ENCODE measurements around the gene KNSTRN.
A peak's percentile ranks its signal among the peaks of the same experiment; 100 is the strongest.

Gene KNSTRN

GRCh38 chr15:40345867-40346578 lies 36.5 kb upstream of the KNSTRN start:
- DNase-seq (ENCODE audit: low read depth in 2 of 2): no peak

GRCh38 chr15:40346579-40347558 lies 35.7 kb upstream of the KNSTRN start:
- no peak for DNase-seq (ENCODE audit: low read depth in 2 of 2)

- DNase-seq (ENCODE audit: low read depth in 2 of 2): no peak
Observed at GRCh38 chr15:40347559-40348473, 34.7 kb upstream of the KNSTRN start.

DNA sequence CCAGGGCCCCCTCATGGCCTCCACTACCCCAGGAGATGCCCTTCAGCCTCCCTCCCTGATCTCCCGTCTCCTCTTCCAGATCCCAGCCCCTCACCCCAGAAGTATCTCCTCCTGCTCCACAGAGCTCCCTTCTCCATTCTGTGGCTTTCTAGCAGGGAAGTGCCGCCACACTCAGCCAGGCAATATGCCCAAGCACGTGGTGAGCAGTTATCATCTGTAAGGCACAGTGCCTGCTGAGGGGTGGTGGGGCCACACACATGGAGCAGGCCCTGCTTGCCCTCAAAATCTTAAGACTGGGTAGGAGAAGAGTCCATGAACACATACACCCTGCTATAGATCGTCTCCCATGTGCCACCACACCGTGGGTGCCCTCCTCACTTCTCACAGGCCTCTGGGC lies 34.0 kb upstream of the KNSTRN start:
- DNase-seq (ENCODE audit: low read depth in 2 of 2): no peak

DNA sequence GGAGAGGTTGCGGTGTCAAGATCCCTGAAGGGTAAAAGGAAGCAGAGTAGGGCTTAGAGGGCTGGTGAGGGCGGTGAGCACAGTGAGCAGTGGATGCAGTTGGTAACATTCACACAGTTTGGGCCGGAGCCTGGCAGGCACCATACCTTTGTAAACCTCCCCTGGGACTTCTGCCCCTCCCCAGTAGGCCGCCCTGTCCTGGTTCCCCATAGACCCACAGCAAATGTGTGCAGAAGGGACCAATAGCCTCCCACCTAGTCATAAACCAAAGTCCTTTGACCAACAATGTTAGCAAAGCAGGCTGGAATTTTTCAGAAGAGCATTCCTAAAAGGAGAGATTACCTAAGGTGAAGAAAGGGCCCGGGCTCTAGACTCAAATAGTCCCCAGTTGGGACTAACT lies 33.4 kb upstream of the KNSTRN start:
- DNase-seq (ENCODE audit: low read depth in 2 of 2): no peak

GRCh38 chr15:40352281-40352901 lies 30.1 kb upstream of the KNSTRN start:
- DNase-seq (ENCODE audit: low read depth in 2 of 2): no peak

DNA sequence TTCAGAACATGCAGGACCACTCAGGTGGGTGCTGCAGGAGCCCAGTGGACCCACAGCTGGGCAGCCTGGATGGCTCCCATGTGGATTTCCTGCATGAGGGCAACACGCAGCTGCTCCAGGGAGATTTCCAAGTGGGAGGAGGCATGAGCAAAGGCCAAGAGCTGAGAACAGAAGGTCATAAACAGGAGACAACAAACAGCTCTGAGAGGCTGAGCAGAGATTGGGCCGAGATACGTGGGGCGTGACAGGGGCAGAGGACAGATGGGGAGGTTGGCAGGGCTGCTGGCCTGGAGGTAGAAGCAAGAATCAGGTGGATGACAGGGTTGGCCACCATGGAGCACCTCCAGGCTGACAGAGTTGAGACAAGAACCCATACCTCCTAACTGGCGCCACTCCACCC lies 28.8 kb upstream of the KNSTRN start:
- DNase-seq (ENCODE audit: low read depth in 2 of 2): no peak

GRCh38 chr15:40354408-40355171 lies 27.9 kb upstream of the KNSTRN start:
- DNase-seq (ENCODE audit: low read depth in 2 of 2): no peak

GRCh38 chr15:40355976-40356585 lies 26.4 kb upstream of the KNSTRN start:
- DNase-seq (ENCODE audit: low read depth in 2 of 2): no peak

- DNase-seq (ENCODE audit: low read depth in 2 of 2): no peak
Observed at GRCh38 chr15:40357246-40357645, 25.3 kb upstream of the KNSTRN start.

GRCh38 chr15:40357723-40358470 lies 24.6 kb upstream of the KNSTRN start, which contains the start of gene DISP2:
DISP2 (plus strand) TSS chr15:40358219; CDS start chr15:40358322, 103 bp downstream.
- peak; percentile 81 to 82 for DNase-seq (ENCODE audit: low read depth in 2 of 2)

DNA sequence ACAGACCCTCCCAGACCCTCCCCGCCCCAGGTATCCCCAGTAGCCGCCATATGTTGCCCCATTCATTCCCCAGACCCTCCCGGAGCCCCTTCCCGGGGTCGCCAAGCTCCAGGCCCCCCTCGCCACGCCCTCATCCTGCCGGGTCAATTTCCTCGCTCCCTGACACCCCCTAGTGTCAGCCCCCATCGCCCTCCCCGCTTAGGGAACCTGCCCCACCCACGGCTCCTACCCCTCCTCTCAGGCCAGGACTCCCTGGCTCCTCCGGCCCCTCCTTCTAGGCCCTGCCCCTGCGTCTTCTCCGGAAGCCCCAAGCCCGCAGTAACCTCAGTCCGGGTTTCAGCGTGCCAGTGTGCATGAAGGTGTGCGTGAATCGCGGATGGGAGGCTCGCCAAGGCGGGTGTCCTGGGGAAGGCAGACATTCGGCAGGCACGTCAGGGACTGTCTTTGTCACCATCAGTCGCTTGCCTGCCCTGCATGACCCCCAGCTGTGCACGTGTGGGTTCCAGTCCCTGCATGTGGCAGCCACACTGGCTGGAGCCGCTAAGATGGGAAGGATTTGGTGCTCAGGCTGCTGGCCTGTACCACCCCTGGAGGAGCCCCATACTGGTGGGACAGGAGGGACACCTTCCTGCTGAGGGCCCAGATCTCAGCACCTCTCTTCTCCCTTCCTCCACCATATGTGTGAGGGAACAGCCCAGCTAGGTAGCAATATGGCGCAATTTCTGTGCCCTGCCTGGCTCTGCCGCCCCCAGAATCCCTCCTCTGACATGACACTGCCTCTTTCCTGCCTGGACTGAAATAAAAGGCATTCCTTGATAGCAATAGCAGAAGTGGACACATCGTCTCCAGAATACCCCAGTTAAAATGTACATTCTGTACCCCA lies 23.8 kb upstream of the KNSTRN start:
- DNase-seq (ENCODE audit: low read depth in 2 of 2): no peak

GRCh38 chr15:40360015-40360414 lies 22.5 kb upstream of the KNSTRN start:
- no peak for DNase-seq (ENCODE audit: low read depth in 2 of 2)

GRCh38 chr15:40361640-40362039 lies 20.9 kb upstream of the KNSTRN start:
- DNase-seq (ENCODE audit: low read depth in 2 of 2): no peak

DNA sequence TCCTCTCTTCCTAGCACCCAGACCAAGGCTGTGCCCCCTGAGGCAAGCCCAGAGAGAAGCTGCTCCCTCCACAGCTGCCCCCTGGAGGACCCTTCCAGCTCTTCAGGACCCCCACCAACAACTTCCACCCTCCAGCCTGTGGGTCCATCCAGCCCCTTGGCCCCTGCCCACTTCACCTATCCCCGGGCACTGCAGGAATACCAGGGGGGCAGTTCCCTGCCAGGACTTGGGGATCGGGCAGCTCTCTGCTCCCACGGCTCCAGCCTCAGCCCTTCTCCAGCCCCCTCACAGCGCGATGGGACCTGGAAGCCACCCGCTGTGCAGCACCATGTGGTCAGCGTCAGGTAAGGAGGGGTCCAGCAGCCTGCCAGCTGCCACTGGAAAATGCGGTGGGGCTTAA lies 18.9 kb upstream of the KNSTRN start:
- DNase-seq (ENCODE audit: low read depth in 2 of 2): no peak

DNA sequence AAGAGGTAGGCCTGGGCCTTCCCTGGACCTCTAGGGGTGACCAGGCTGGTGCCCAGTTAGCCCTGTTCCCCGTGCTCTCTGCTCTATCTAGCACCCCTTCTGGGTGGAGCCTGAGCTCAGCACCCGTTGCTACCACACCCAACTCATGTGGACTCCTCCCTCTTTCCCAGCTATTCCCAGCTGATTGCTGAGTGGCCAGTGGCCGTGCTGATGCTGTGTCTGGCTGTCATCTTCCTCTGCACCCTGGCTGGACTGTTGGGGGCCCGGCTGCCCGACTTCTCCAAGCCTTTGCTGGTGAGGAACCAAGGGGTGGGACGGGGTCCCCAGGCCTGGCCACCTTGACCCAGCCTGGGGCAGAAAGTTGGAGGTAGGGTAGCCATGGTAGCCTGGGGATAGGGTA lies 18.3 kb upstream of the KNSTRN start:
- DNase-seq (ENCODE audit: low read depth in 2 of 2): no peak

- no peak for DNase-seq (ENCODE audit: low read depth in 2 of 2)
Observed at GRCh38 chr15:40365016-40365415, 17.5 kb upstream of the KNSTRN start.
